ENCODE measurements around the gene SKIL.
"Not testable (repeated sequence)": the region's sequence is repeated elsewhere in the genome, so short reads cannot be mapped to it uniquely, and the experiment has no call there.

The SKIL gene

GRCh38 chr3:170327868-170328548, 29.5 kb upstream of the SKIL start:
- H3K36me3 ChIP-seq (ENCODE audit: control insufficient read depth, insufficient read depth, low read length); H3K4me1 ChIP-seq (ENCODE audit: control insufficient read depth, insufficient read depth, low read length); H3K9ac ChIP-seq (ENCODE audit: low read depth, low read length); H3K9me3 ChIP-seq (ENCODE audit: control insufficient read depth, insufficient read depth, low read length); H3K27me3 ChIP-seq (ENCODE audit: control insufficient read depth, insufficient read depth, low read length); H3K4me3 ChIP-seq (ENCODE audit: low read depth, low read length): not testable (repeated sequence)

GRCh38 chr3:170330366-170330765, 27.1 kb upstream of the SKIL start:
- Histone ChIP-seq H3K4me1 (ENCODE audit: control insufficient read depth, insufficient read depth, low read length) (no peaks in the 10 kb centered on the region), H3K4me3 (ENCODE audit: low read depth, low read length) (no peak overlapping the region), H3K9me3 (ENCODE audit: control insufficient read depth, insufficient read depth, low read length) (peaks cover 4% of the 10 kb centered on the region), H3K36me3 (ENCODE audit: control insufficient read depth, insufficient read depth, low read length) (no peaks in the 10 kb centered on the region), H3K27me3 (ENCODE audit: control insufficient read depth, insufficient read depth, low read length) (no peaks in the 10 kb centered on the region), H3K9ac (ENCODE audit: low read depth, low read length) (no peak overlapping the region)

- no peaks in the 10 kb centered on the region for H3K36me3 ChIP-seq (ENCODE audit: control insufficient read depth, insufficient read depth, low read length)
- H3K4me1 ChIP-seq (ENCODE audit: control insufficient read depth, insufficient read depth, low read length), result no peaks in the 10 kb centered on the region
- H3K9me3 ChIP-seq (ENCODE audit: control insufficient read depth, insufficient read depth, low read length), result peaks cover 4% of the 10 kb centered on the region
- H3K9ac ChIP-seq (ENCODE audit: low read depth, low read length), result no peak overlapping the region
- H3K27me3 ChIP-seq (ENCODE audit: control insufficient read depth, insufficient read depth, low read length), result no peaks in the 10 kb centered on the region
- H3K4me3 ChIP-seq (ENCODE audit: low read depth, low read length), result no peak overlapping the region
These were observed 26.4 kb upstream of the SKIL start for GRCh38 chr3:170331143-170331542.

- H3K9me3 ChIP-seq (ENCODE audit: control insufficient read depth, insufficient read depth, low read length), result peaks cover 7% of the 10 kb centered on the region
- H3K4me3 ChIP-seq (ENCODE audit: low read depth, low read length), result no peak overlapping the region
- H3K9ac ChIP-seq (ENCODE audit: low read depth, low read length), result no peak overlapping the region
These were observed 20.1 kb upstream of the SKIL start for GRCh38 chr3:170337420-170337819.

GRCh38 chr3:170338690-170339340, 18.7 kb upstream of the SKIL start:
- H3K27me3 ChIP-seq (ENCODE audit: control insufficient read depth, insufficient read depth, low read length), result no peaks in the 10 kb centered on the region
- no peak overlapping the region for H3K4me3 ChIP-seq (ENCODE audit: low read depth, low read length)
- no peaks in the 10 kb centered on the region for H3K4me1 ChIP-seq (ENCODE audit: control insufficient read depth, insufficient read depth, low read length)
- H3K9me3 ChIP-seq (ENCODE audit: control insufficient read depth, insufficient read depth, low read length), result peaks cover 7% of the 10 kb centered on the region
- no peaks in the 10 kb centered on the region for H3K36me3 ChIP-seq (ENCODE audit: control insufficient read depth, insufficient read depth, low read length)
- H3K9ac ChIP-seq (ENCODE audit: low read depth, low read length), result no peak overlapping the region

More at GRCh38 chr3:170337420-170337819, 20.1 kb upstream of the SKIL start:
- no peaks in the 10 kb centered on the region for H3K36me3 ChIP-seq (ENCODE audit: control insufficient read depth, insufficient read depth, low read length)
- no peaks in the 10 kb centered on the region for H3K27me3 ChIP-seq (ENCODE audit: control insufficient read depth, insufficient read depth, low read length)
- no peaks in the 10 kb centered on the region for H3K4me1 ChIP-seq (ENCODE audit: control insufficient read depth, insufficient read depth, low read length)

GRCh38 chr3:170342273-170342672, 15.2 kb upstream of the SKIL start:
- not testable (repeated sequence) for H3K36me3 ChIP-seq (ENCODE audit: control insufficient read depth, insufficient read depth, low read length); H3K4me3 ChIP-seq (ENCODE audit: low read depth, low read length); H3K9ac ChIP-seq (ENCODE audit: low read depth, low read length); H3K27me3 ChIP-seq (ENCODE audit: control insufficient read depth, insufficient read depth, low read length); H3K9me3 ChIP-seq (ENCODE audit: control insufficient read depth, insufficient read depth, low read length); H3K4me1 ChIP-seq (ENCODE audit: control insufficient read depth, insufficient read depth, low read length)

- H3K4me1 ChIP-seq (ENCODE audit: control insufficient read depth, insufficient read depth, low read length); H3K4me3 ChIP-seq (ENCODE audit: low read depth, low read length); H3K9me3 ChIP-seq (ENCODE audit: control insufficient read depth, insufficient read depth, low read length); H3K36me3 ChIP-seq (ENCODE audit: control insufficient read depth, insufficient read depth, low read length); H3K9ac ChIP-seq (ENCODE audit: low read depth, low read length); H3K27me3 ChIP-seq (ENCODE audit: control insufficient read depth, insufficient read depth, low read length): not testable (repeated sequence)
These were observed 13.7 kb upstream of the SKIL start for GRCh38 chr3:170343859-170344258.

- Histone ChIP-seq H3K27me3 (ENCODE audit: control insufficient read depth, insufficient read depth, low read length) (no peaks in the 10 kb centered on the region), H3K36me3 (ENCODE audit: control insufficient read depth, insufficient read depth, low read length) (no peaks in the 10 kb centered on the region), H3K9me3 (ENCODE audit: control insufficient read depth, insufficient read depth, low read length) (no peaks in the 10 kb centered on the region), H3K4me1 (ENCODE audit: control insufficient read depth, insufficient read depth, low read length) (no peaks in the 10 kb centered on the region), H3K9ac (ENCODE audit: low read depth, low read length) (no peak overlapping the region), H3K4me3 (ENCODE audit: low read depth, low read length) (no peak overlapping the region)
These were observed 12.5 kb upstream of the SKIL start for GRCh38 chr3:170344971-170345370.

- no peaks in the 10 kb centered on the region for H3K36me3 ChIP-seq (ENCODE audit: control insufficient read depth, insufficient read depth, low read length)
- H3K4me1 ChIP-seq (ENCODE audit: control insufficient read depth, insufficient read depth, low read length), result peaks cover 5% of the 10 kb centered on the region
- H3K9me3 ChIP-seq (ENCODE audit: control insufficient read depth, insufficient read depth, low read length), result no peaks in the 10 kb centered on the region
- no peaks in the 10 kb centered on the region for H3K27me3 ChIP-seq (ENCODE audit: control insufficient read depth, insufficient read depth, low read length)
- no peak overlapping the region for H3K4me3 ChIP-seq (ENCODE audit: low read depth, low read length)
- no peak overlapping the region for H3K9ac ChIP-seq (ENCODE audit: low read depth, low read length)
These were observed 10.8 kb upstream of the SKIL start for GRCh38 chr3:170346481-170347392.

- no peak overlapping the region for H3K9ac ChIP-seq (ENCODE audit: low read depth, low read length)
- no peaks in the 10 kb centered on the region for H3K27me3 ChIP-seq (ENCODE audit: control insufficient read depth, insufficient read depth, low read length)
- no peaks in the 10 kb centered on the region for H3K36me3 ChIP-seq (ENCODE audit: control insufficient read depth, insufficient read depth, low read length)
- H3K4me1 ChIP-seq (ENCODE audit: control insufficient read depth, insufficient read depth, low read length), result peaks cover 17% of the 10 kb centered on the region
- no peak overlapping the region for H3K4me3 ChIP-seq (ENCODE audit: low read depth, low read length)
- no peaks in the 10 kb centered on the region for H3K9me3 ChIP-seq (ENCODE audit: control insufficient read depth, insufficient read depth, low read length)
These were observed 6.8 kb upstream of the SKIL start for GRCh38 chr3:170350515-170351413.

GRCh38 chr3:170352936-170353335, 4.6 kb upstream of the SKIL start:
- Histone ChIP-seq H3K9ac (ENCODE audit: low read depth, low read length) (no peak overlapping the region), H3K36me3 (ENCODE audit: control insufficient read depth, insufficient read depth, low read length) (no peaks in the 10 kb centered on the region), H3K9me3 (ENCODE audit: control insufficient read depth, insufficient read depth, low read length) (no peaks in the 10 kb centered on the region), H3K4me1 (ENCODE audit: control insufficient read depth, insufficient read depth, low read length) (peaks cover 17% of the 10 kb centered on the region), H3K27me3 (ENCODE audit: control insufficient read depth, insufficient read depth, low read length) (no peaks in the 10 kb centered on the region), H3K4me3 (ENCODE audit: low read depth, low read length) (no peak overlapping the region)

All from iPS-15b (cell line).